ENCODE data around the gene GNG12.

DNA sequence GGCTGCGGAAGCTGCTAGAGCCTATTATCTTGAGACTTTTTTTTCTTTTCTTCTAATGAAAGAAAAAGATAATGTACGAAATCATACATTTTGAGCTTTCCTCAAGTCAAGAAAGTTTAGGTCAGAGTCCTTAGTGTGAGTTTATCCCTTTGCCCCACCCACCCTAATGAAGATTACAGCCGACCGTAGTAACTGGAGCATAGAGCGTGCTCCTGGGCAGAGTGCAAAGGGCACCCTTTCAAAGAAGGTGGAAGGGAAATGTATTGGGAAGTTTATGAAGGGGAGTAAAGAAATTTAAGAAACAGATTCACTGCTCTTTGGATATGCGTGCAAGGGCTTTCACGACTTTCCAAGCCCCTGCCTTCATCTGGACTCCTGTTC is 17.2 kb downstream of the GNG12 start:
- TF ChIP-seq, protein P1, sequence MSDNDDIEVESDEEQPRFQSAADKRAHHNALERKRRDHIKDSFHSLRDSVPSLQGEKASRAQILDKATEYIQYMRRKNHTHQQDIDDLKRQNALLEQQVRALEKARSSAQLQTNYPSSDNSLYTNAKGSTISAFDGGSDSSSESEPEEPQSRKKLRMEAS (IDR thresholded peaks at IDR 0.05; ENCODE audit: low read depth, low read length) = no peak
- TF ChIP-seq POLR2A (IDR thresholded peaks at IDR 0.05; ENCODE audit: extremely low read depth, insufficient read length) = no peak
- TF ChIP-seq CTCF (IDR thresholded peaks at IDR 0.05; ENCODE audit: low read depth, low read length) = no peak
- no peak for TF ChIP-seq MYC (IDR thresholded peaks at IDR 0.05; ENCODE audit: low read depth, low read length)

Data from NB4 (cell line).